ENCODE results near the gene ACVR1B. TPM values are rescaled to one million over a fixed set of nuclear protein-coding genes. Genes with fewer than 3 reads are reported as not detected.

The ACVR1B gene
- total and polyA plus RNA-seq, 2 of the 8 experiments (the other 6 are each of a cell fraction or from before 2014, with no cell fraction given) = 16.0 to 19.2 TPM

GRCh38 chr12:52032804-52033445, 81.4 kb downstream of the ACVR1B start (continued):
- TF ChIP-seq CHD7 (IDR thresholded peaks at IDR 0.05; ENCODE audit: insufficient replicate concordance, low read length) (no peak), HDAC2 (IDR thresholded peaks at IDR 0.05; ENCODE audit: borderline replicate concordance in 1 of 2, low read depth in 2 of 2, low read length in 2 of 2) (no peak), RNF2 (IDR thresholded peaks at IDR 0.05; ENCODE audit: borderline replicate concordance, low read depth, low read length, missing control alignments, poor library complexity, severe bottlenecking) (no peak), FOSL1 (IDR thresholded peaks at IDR 0.05; ENCODE audit: insufficient read depth, low read depth, low read length) (no peak), GABPA (IDR thresholded peaks at IDR 0.05; ENCODE audit: borderline replicate concordance, insufficient read depth, low read length) (no peak), SAP30 (IDR thresholded peaks at IDR 0.05; ENCODE audit: insufficient read depth, insufficient replicate concordance, low read length) (no peak), KDM1A (IDR thresholded peaks at IDR 0.05; ENCODE audit: borderline replicate concordance, low read length) (no peak), BRCA1 (IDR thresholded peaks at IDR 0.05; ENCODE audit: low read depth, low read length) (no peak), RBBP5 (IDR thresholded peaks at IDR 0.05; ENCODE audit: borderline replicate concordance, low read depth, low read length) (no peak; the same call in 1 of the 2 replicates)
